SK-N-SH (cell line): ENCODE data around the gene KCNAB3. TPM values are rescaled to one million over a fixed set of nuclear protein-coding genes. Genes with fewer than 3 reads are reported as not detected.

Experiments used
- CTCF ChIA-PET: fragments of 300-600, 350-600 bp; formaldehyde crosslinking; extraction: SDS; loops from one replicate; lab custom pipeline; 2021; lab: Yijun Ruan, JAX
- POLR2A ChIA-PET: fragments of 350-600 bp; sonication (Branson Sonifier 250); formaldehyde crosslinking; extraction: SDS; loops from one replicate; lab custom pipeline; 2020; ENCODE audit warnings: antibody characterized with exemption, inconsistent platforms; lab: Yijun Ruan, JAX
- DNase-seq: peaks from one replicate; pipeline ENCODE4 v3.0.0; 2012
- H2AFZ ChIP-seq: fragments of 200-600 bp; sonication (generic); 2 replicates; pipeline ENCODE4 v1.8.1; 2016; ENCODE audit warnings: antibody characterized with exemption, mild to moderate bottlenecking, low read depth
- H3F3A ChIP-seq: fragments of 200-600 bp; sonication (generic); replicated peaks from 2 replicates; pipeline ENCODE3; 2016; ENCODE audit warnings: antibody characterized with exemption, mild to moderate bottlenecking; ENCODE audit not compliant: insufficient read depth
- H3K27ac ChIP-seq, 2 experiments: fragments of 200-500 bp in 1 of 2; fragments of 200-600 bp in 1 of 2; sonication (Bioruptor generic) in 1 of 2; sonication (generic), shearing (Covaris generic) in 1 of 2; 2 replicates each; pipeline versions ENCODE4 v1.5.1 to v1.6.1; 2014 to 2016; ENCODE audit warnings: low read depth in 2 of 2, inconsistent platforms in 1 of 2, low read length in 1 of 2, mild to moderate bottlenecking in 1 of 2, mixed read lengths in 1 of 2
- H3K27me3 ChIP-seq: fragments of 200-600 bp; sonication (generic), shearing (Covaris generic); 2 replicates; pipeline ENCODE4 v1.6.1; 2016; ENCODE audit warnings: mixed run types; ENCODE audit not compliant: insufficient read depth
- H3K36me3 ChIP-seq, 2 experiments: fragments of 200-500 bp in 1 of 2; fragments of 200-600 bp in 1 of 2; sonication (Bioruptor generic) in 1 of 2; sonication (generic) in 1 of 2; replicated peaks in 1 of 2; 2 replicates each; pipeline versions ENCODE3 to v1.5.1; 2014 to 2016; ENCODE audit warnings: low read length in 1 of 2, mild to moderate bottlenecking in 1 of 2; ENCODE audit not compliant: insufficient read depth in 2 of 2, control insufficient read depth in 1 of 2
- H3K4me1 ChIP-seq, 2 experiments: fragments of 200-500 bp in 1 of 2; fragments of 200-600 bp in 1 of 2; sonication (Bioruptor generic) in 1 of 2; sonication (generic), shearing (Covaris generic) in 1 of 2; 2 replicates each; pipeline versions ENCODE4 v1.5.1 to v1.6.1; 2014 to 2016; ENCODE audit warnings: low read depth in 1 of 2, low read length in 1 of 2, mixed run types in 1 of 2; ENCODE audit not compliant: insufficient read depth in 2 of 2, control insufficient read depth in 1 of 2
- H3K4me2 ChIP-seq: fragments of 200-600 bp; sonication (generic), shearing (Covaris generic); 2 replicates; pipeline ENCODE4 v1.6.1; 2017; ENCODE audit warnings: mixed run types
- H3K4me3 ChIP-seq, 2 experiments: fragments of 200-500 bp in 1 of 2; fragments of 200-600 bp in 1 of 2; sonication (Bioruptor generic) in 1 of 2; sonication (generic), shearing (Covaris generic) in 1 of 2; 2 replicates each; pipeline versions ENCODE4 v1.5.1 to v1.8.1; 2014 to 2016; ENCODE audit warnings: low read depth in 2 of 2, inconsistent platforms in 1 of 2, low read length in 1 of 2, mild to moderate bottlenecking in 1 of 2, mixed read lengths in 1 of 2, moderate library complexity in 1 of 2
- H3K79me2 ChIP-seq: fragments of 200-600 bp; sonication (generic); 2 replicates; pipeline ENCODE4 v1.8.1; 2017; ENCODE audit warnings: mild to moderate bottlenecking; ENCODE audit not compliant: insufficient read depth
- H3K9ac ChIP-seq: fragments of 200-600 bp; sonication (generic); 2 replicates; pipeline ENCODE4 v1.6.1; 2017; ENCODE audit warnings: mixed run types
- H3K9me2 ChIP-seq: fragments of 200-600 bp; sonication (generic); 2 replicates; pipeline ENCODE4 v1.6.1; 2017; ENCODE audit warnings: mixed run types
- H3K9me3 ChIP-seq: fragments of 200-600 bp; sonication (generic); 2 replicates; pipeline ENCODE4 v1.6.1; 2017; ENCODE audit warnings: mixed run types, mild to moderate bottlenecking, moderate library complexity
- H4K20me1 ChIP-seq: fragments of 200-600 bp; sonication (generic); 2 replicates; pipeline ENCODE4 v1.6.1; 2017; ENCODE audit warnings: mild to moderate bottlenecking, mixed run types; ENCODE audit not compliant: insufficient read depth
- CHD2 ChIP-seq: fragments of 150-350 bp; IDR thresholded peaks from 2 replicates; pipeline ENCODE4 v1.6.1; 2018; ENCODE audit warnings: low read length; ENCODE audit not compliant: partially characterized antibody
- EP300 ChIP-seq, 2 experiments: IDR thresholded peaks; 2 replicates each; pipeline versions ENCODE4 v1.4.0 to v1.6.1; 2012; ENCODE audit warnings: borderline replicate concordance in 1 of 2, low read depth in 1 of 2, low read length in 1 of 2
- EZH2phosphoT487 ChIP-seq: fragments of 200-600 bp; sonication (generic); IDR thresholded peaks from 2 replicates; pipeline ENCODE4 v1.6.1; 2017; ENCODE audit warnings: low read depth, mixed run types, mild to moderate bottlenecking, antibody characterized with exemption, moderate library complexity, borderline replicate concordance
- FOXJ3 ChIP-seq: sonication (generic); formaldehyde crosslinking; IDR thresholded peaks from 2 replicates; pipeline ENCODE4 v1.5.1; 2020; ENCODE audit warnings: mild to moderate bottlenecking, missing genetic modification reagents
- GABPA ChIP-seq: IDR thresholded peaks from 2 replicates; pipeline ENCODE4 v1.4.0; 2012; ENCODE audit warnings: low read depth, mild to moderate bottlenecking
- GATA2 ChIP-seq: sonication (generic); formaldehyde crosslinking; IDR thresholded peaks from 2 replicates; pipeline ENCODE4 v1.5.0; 2020; ENCODE audit warnings: mild to moderate bottlenecking, missing genetic modification reagents
- IRF3 ChIP-seq: fragments of 150-350 bp; IDR thresholded peaks from 2 replicates; pipeline ENCODE4 v1.6.1; 2016; ENCODE audit warnings: mild to moderate bottlenecking, low read depth, low read length
- MAX ChIP-seq: IDR thresholded peaks from 2 replicates; pipeline ENCODE4 v1.4.0; 2012; ENCODE audit warnings: low read depth
- NFIC ChIP-seq: IDR thresholded peaks from 2 replicates; pipeline ENCODE4 v1.4.0; 2012; ENCODE audit warnings: borderline replicate concordance
- NRF1 ChIP-seq: IDR thresholded peaks from 2 replicates; pipeline ENCODE4 v1.6.1; 2012; ENCODE audit warnings: low read depth, mild to moderate bottlenecking, low read length
- RAD21 ChIP-seq: IDR thresholded peaks from 2 replicates; pipeline ENCODE4 v1.6.1; 2012; ENCODE audit warnings: mild to moderate bottlenecking, low read length
- RCOR1 ChIP-seq: fragments of 150-350 bp; IDR thresholded peaks from 2 replicates; pipeline ENCODE4 v1.6.1; 2017; ENCODE audit warnings: antibody characterized with exemption, low read length
- RFX5 ChIP-seq: IDR thresholded peaks from 2 replicates; pipeline ENCODE4 v1.6.1; 2012; ENCODE audit warnings: mild to moderate bottlenecking, improper control_type of control experiment, low read length
- WGBS: methylation state at CpG from one replicate; pipeline ENCODE4 v1.1.6; 2017; ENCODE audit warnings: low lambda C conversion rate; 5-methylcytosine and 5-hydroxymethylcytosine counted together
- polyA plus RNA-seq, 3 experiments: library from polyadenylated mRNA; depleted of rRNA; stranded (reverse); fragments of >200 nt; gene quantifications; 2 replicates each; pipeline ENCODE4 v1.2.3, GENCODE V29; 2012
- TF ChIP-seq, protein P1 (sequence below): fragments of 150-350 bp; IDR thresholded peaks from 2 replicates; pipeline ENCODE4 v1.6.1; 2017; ENCODE audit warnings: antibody characterized with exemption, low read length, low read depth, borderline replicate concordance

The KCNAB3 gene
- polyA plus RNA-seq, 1 of the 3 experiments (the other 2 are of a cell fraction): 4.4 TPM

DNA sequence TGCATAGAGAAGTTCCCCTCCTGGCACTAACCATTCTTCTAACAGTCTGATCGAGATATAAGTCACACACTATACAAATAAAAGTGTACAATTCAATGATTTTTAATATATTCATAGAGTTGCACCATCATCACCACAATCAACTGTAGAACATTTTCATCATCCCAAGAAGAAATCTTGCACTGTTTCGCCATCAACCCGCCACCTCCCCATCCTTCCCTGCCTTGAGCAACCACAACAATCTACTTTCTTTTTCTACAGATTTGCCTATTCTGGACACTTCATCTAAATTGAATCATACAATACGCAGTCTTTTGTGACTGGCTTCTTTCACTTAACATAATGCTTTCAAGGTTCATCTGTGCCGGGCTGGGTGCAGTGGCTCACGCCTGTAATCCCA is 39.8 kb upstream of the KCNAB3 start:
- CTCF ChIA-PET: interaction anchor here (1.3 kb wide), 1 partner anchor 9 kb away, joined by 3 read pairs; no protein-coding TSS in a partner anchor
- Histone ChIP-seq H3K4me1 (no peaks in the 10 kb centered on the region), H3K9me2 (no peaks in the 10 kb centered on the region), H2AFZ (no peak overlapping the region), H3K4me3 (no peak overlapping the region), H3K36me3 (no peaks in the 10 kb centered on the region), H3K27ac (no peak overlapping the region), H3K4me2 (no peak overlapping the region), H3K79me2 (no peaks in the 10 kb centered on the region), H3K9ac (no peak overlapping the region), H3K27me3 (no peaks in the 10 kb centered on the region), H4K20me1 (no peaks in the 10 kb centered on the region), H3K9me3 (no peaks in the 10 kb centered on the region), H3F3A (no peaks in the 10 kb centered on the region)
- TF ChIP-seq RAD21 (no peak), GATA2 (CRISPR knock-in tag) (no peak), MAX (no peak), EZH2phosphoT487 (no peak), RFX5 (no peak), NFIC (no peak), NRF1 (no peak), IRF3 (no peak), GABPA (no peak)
- TF ChIP-seq, protein P1, sequence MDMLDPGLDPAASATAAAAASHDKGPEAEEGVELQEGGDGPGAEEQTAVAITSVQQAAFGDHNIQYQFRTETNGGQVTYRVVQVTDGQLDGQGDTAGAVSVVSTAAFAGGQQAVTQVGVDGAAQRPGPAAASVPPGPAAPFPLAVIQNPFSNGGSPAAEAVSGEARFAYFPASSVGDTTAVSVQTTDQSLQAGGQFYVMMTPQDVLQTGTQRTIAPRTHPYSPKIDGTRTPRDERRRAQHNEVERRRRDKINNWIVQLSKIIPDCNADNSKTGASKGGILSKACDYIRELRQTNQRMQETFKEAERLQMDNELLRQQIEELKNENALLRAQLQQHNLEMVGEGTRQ: no peak
- WGBS: 80% methylated on average over 6 of the region's 6 CpGs
- DNase-seq: no peak
- POLR2A ChIA-PET: no interaction called here

DNA sequence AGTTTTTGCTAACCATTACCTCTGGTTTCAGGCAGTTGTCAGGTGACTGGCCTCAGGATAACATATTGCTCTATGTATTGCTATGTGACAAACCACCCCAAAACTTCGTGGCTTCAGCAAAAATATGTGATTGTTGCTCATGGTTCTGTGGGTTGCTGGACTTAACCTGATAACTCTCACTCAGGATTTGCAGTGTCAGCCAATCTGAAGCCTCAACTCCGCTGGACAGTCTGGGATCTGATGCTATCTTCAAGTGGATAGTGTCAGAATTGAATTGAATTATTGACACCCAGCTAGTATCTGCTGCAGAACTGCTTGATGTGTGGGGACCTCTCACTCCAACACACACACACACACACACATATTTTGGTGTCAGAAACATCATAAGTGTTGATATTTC is 38.1 kb upstream of the KCNAB3 start:
- CTCF ChIA-PET: interaction anchor here (1.4 kb wide), 1 partner anchor 22 kb away, joined by 6 read pairs; no protein-coding TSS in a partner anchor

More for the DNA sequence above, 38.1 kb upstream of the KCNAB3 start:
- H3K79me2 ChIP-seq: no peaks in the 10 kb centered on the region
- no peaks in the 10 kb centered on the region for H3K4me1 ChIP-seq
- no peaks in the 10 kb centered on the region for H4K20me1 ChIP-seq
- H3K4me3 ChIP-seq: no peak overlapping the region
- no peak overlapping the region for H3K9ac ChIP-seq
- H3F3A ChIP-seq: no peaks in the 10 kb centered on the region
- DNase-seq: no peak
- H2AFZ ChIP-seq: no peak overlapping the region
- no peaks in the 10 kb centered on the region for H3K9me3 ChIP-seq
- no peak overlapping the region for H3K4me2 ChIP-seq
- H3K27ac ChIP-seq: no peak overlapping the region
- no peaks in the 10 kb centered on the region for H3K27me3 ChIP-seq
- no peaks in the 10 kb centered on the region for H3K9me2 ChIP-seq
- 28% methylated on average over 2 of the region's 2 CpGs for WGBS
- TF ChIP-seq NRF1 (no peak), FOXJ3 (CRISPR knock-in tag) (no peak), EP300 (IDR thresholded peaks at IDR 0.05; ENCODE audit: borderline replicate concordance in 1 of 2, low read depth in 1 of 2, low read length in 1 of 2) (no peak), RCOR1 (no peak), CHD2 (no peak)
- POLR2A ChIA-PET: no interaction called here
- H3K36me3 ChIP-seq: no peaks in the 10 kb centered on the region
